Calu3 (cell line): Measurements from ENCODE around the gene ATP6V1G2. TPM values are rescaled to one million over a fixed set of nuclear protein-coding genes. Genes with fewer than 3 reads are reported as not detected.
"Not testable (repeated sequence)": the region's sequence is repeated elsewhere in the genome, so short reads cannot be mapped to it uniquely, and the experiment has no call there.

Source experiments
- BruUV-seq: library from RNA; stranded (reverse); fragments of 400-500 nt; replicated peaks from 2 replicates; lab custom pipeline; 2021; lab: Mats Ljungman, UMichigan
- CTCF ChIA-PET: fragments of 300-600 bp; sonication (Branson Sonifier 250); formaldehyde crosslinking; loops from one replicate; lab custom pipeline; 2022; ENCODE audit warnings: antibody characterized with exemption; lab: Charles Lee
- DNase-seq: peaks from one replicate; pipeline ENCODE4 v3.0.0; 2022
- H3K27ac Mint-ChIP-seq: one replicate; pipeline ENCODE4 v1.8.0; 2022; ENCODE audit warnings: mixed read lengths; ENCODE audit not compliant: unreplicated experiment
- H3K27me3 Mint-ChIP-seq: one replicate; pipeline ENCODE4 v1.8.0; 2022; ENCODE audit warnings: mixed read lengths; ENCODE audit not compliant: unreplicated experiment
- H3K36me3 Mint-ChIP-seq: one replicate; pipeline ENCODE4 v1.8.0; 2022; ENCODE audit warnings: mild to moderate bottlenecking, moderate library complexity, mixed read lengths; ENCODE audit not compliant: insufficient read depth, unreplicated experiment
- H3K4me1 Mint-ChIP-seq: one replicate; pipeline ENCODE4 v1.8.0; 2022; ENCODE audit warnings: mild to moderate bottlenecking, low read depth, mixed read lengths; ENCODE audit not compliant: unreplicated experiment
- H3K4me3 Mint-ChIP-seq: one replicate; pipeline ENCODE4 v1.8.0; 2022; ENCODE audit warnings: mild to moderate bottlenecking, low read depth, moderate library complexity, mixed read lengths; ENCODE audit not compliant: unreplicated experiment
- H3K9me3 Mint-ChIP-seq: one replicate; pipeline ENCODE4 v1.8.0; 2022; ENCODE audit warnings: low read depth, mixed read lengths; ENCODE audit not compliant: unreplicated experiment
- CTCF ChIP-seq: fragments of 200-600 bp; IDR thresholded peaks from one replicate; pipeline ENCODE4 v1.8.0; 2022; ENCODE audit warnings: antibody characterized with exemption; ENCODE audit not compliant: unreplicated experiment
- intact Hi-C: fragments of 100-400 bp; cut with micrococcal nuclease; formaldehyde crosslinking; loops from one replicate; pipeline ENCODE4 v1.10.0; 2022; ENCODE audit not compliant: unreplicated experiment
- total RNA-seq: library from RNA; stranded (reverse); gene quantifications from 2 replicates; pipeline ENCODE4 v1.2.3, GENCODE V29; 2022

Gene ATP6V1G2
- total RNA-seq, 1 experiment from 2014 or later = 1.0 TPM

GRCh38 chr6:31557443-31558317 is 11.3 kb upstream of the ATP6V1G2 start:
- Mint-ChIP-seq H3K27ac (no peak overlapping the region), H3K4me3 (no peak overlapping the region), H3K4me1 (peaks cover 21% of the 10 kb centered on the region), H3K9me3 (no peaks in the 10 kb centered on the region), H3K27me3 (no peaks in the 10 kb centered on the region), H3K36me3 (peaks cover 23% of the 10 kb centered on the region)
- no peak for TF ChIP-seq CTCF
- intact Hi-C loops = no loop called here
- DNase-seq = no peak
- BruUV-seq = no TSS peak
- CTCF ChIA-PET = interaction anchor here (0.7 kb wide), 1 partner anchor 9 kb away, joined by 7 read pairs; no protein-coding TSS in a partner anchor

GRCh38 chr6:31556307-31556706 is 9.9 kb upstream of the ATP6V1G2 start:
- no TSS peak for BruUV-seq
- CTCF ChIA-PET = interaction anchor here (0.6 to 1.3 kb wide), 2 partner anchors 42 to 333 kb away, joined by 3 to 4 read pairs; no protein-coding TSS in a partner anchor
- Mint-ChIP-seq H3K4me3 (no peak overlapping the region), H3K36me3 (peaks cover 33% of the 10 kb centered on the region), H3K4me1 (peaks cover 21% of the 10 kb centered on the region), H3K9me3 (no peaks in the 10 kb centered on the region), H3K27me3 (no peaks in the 10 kb centered on the region), H3K27ac (no peak overlapping the region)
- no peak for DNase-seq
- intact Hi-C loops = no loop called here
- no peak for TF ChIP-seq CTCF

- DNase-seq = peak; percentile 72
- peaks cover 60% of the 10 kb centered on the region for H3K36me3 Mint-ChIP-seq
- peak; percentile 37 for TF ChIP-seq CTCF
- peaks cover 12% of the 10 kb centered on the region for H3K4me1 Mint-ChIP-seq
- intact Hi-C loops = loop anchor here (1.0 kb wide), 1 partner anchor 47 kb away; no protein-coding TSS in a partner anchor
- H3K27me3 Mint-ChIP-seq, BruUV-seq, H3K27ac Mint-ChIP-seq, H3K4me3 Mint-ChIP-seq, H3K9me3 Mint-ChIP-seq: not testable (repeated sequence)
- CTCF ChIA-PET = interaction anchor here (0.6 to 4.1 kb wide), 7 partner anchors 11 to 109 kb away, joined by 3 to 84 read pairs (median 5); partner anchors contain the start of genes C6orf47 and LTB
Measured at GRCh38 chr6:31551371-31551770, 5.0 kb upstream of the ATP6V1G2 start.

- no peak for DNase-seq
- peak overlapping the region; percentile 71 for H3K4me3 Mint-ChIP-seq
- peak overlapping the region; percentile 43 for H3K27ac Mint-ChIP-seq
- no peaks in the 10 kb centered on the region for H3K27me3 Mint-ChIP-seq
- intact Hi-C loops = loop anchor here (5.0 kb wide), 1 partner anchor 146 kb away; the partner anchor contains the start of gene MICA
- CTCF ChIA-PET = interaction anchor here (0.5 to 4.1 kb wide), 6 partner anchors 10 to 61 kb away, joined by 3 to 84 read pairs (median 5); partner anchors contain the start of gene NCR3
- no TSS peak for BruUV-seq
- no peak for TF ChIP-seq CTCF
- H3K4me1 Mint-ChIP-seq = peaks cover 17% of the 10 kb centered on the region
- H3K36me3 Mint-ChIP-seq = peaks cover 60% of the 10 kb centered on the region
- H3K9me3 Mint-ChIP-seq = no peaks in the 10 kb centered on the region
Measured at GRCh38 chr6:31548544-31548873, 2.1 kb upstream of the ATP6V1G2 start.
